ENCODE measurements around the gene RASGEF1B. TPM values are rescaled to one million over a fixed set of nuclear protein-coding genes. Genes with fewer than 3 reads are reported as not detected.
A peak's percentile ranks its signal among the peaks of the same experiment; 100 is the strongest.

RASGEF1B gene
- total and polyA plus RNA-seq, 9 of the 15 experiments (the other 6 are each of a cell fraction or from before 2014, with no cell fraction given), result 0.04 to 0.57 (median 0.22) TPM

- intact Hi-C loops (cut with micrococcal nuclease) (loop anchor here (5.0 kb wide), 2 partner anchors 449 to 799 kb away; no protein-coding TSS in a partner anchor), in situ Hi-C loops (cut with MboI) (loop anchor here (5.0 to 10.0 kb wide), 2 partner anchors 374 to 736 kb away; no protein-coding TSS in a partner anchor)
- H3K9ac ChIP-seq (ENCODE audit: insufficient read depth in 1 of 2, low read depth in 2 of 2, low read length in 2 of 2), result no peak overlapping the region
- TF ChIP-seq MEIS2 (IDR thresholded peaks at IDR 0.05; ENCODE audit: partially characterized antibody) (peak; percentile 20), GATAD2B (IDR thresholded peaks at IDR 0.05; ENCODE audit: borderline replicate concordance) (no peak), PKNOX1 (IDR thresholded peaks at IDR 0.05) (0 out of 2 replicates have a peak, but pooled peaks have one; percentile 8)
- no peaks in the 10 kb centered on the region for H3K9me1 ChIP-seq (ENCODE audit: control insufficient read depth, insufficient read depth, low read length)
- peaks cover 15% of the 10 kb centered on the region in 2 experiments for H3K27me3 ChIP-seq (ENCODE audit: control insufficient read depth in 2 of 2, insufficient read depth in 2 of 2, low read length in 2 of 2)
- no peaks in the 10 kb centered on the region for H4K20me1 ChIP-seq (replicated peaks; ENCODE audit: control insufficient read depth, insufficient read depth, low read length)
- H3K4me3 ChIP-seq, result no peak overlapping the region
- CTCF ChIA-PET (ENCODE audit: low intra/inter-chr PET ratio), result interaction anchor here (0.8 to 4.3 kb wide), 2 partner anchors 63 to 376 kb away, joined by 3 to 24 read pairs; no protein-coding TSS in a partner anchor
- WGBS (ENCODE audit: insufficient coverage, low coverage, missing lambda C conversion rate), result 0% methylated on average over 2 of the region's 2 CpGs
- BruUV-seq (replicated peaks), result no TSS peak
- no peaks in the 10 kb centered on the region for H3K79me2 ChIP-seq (ENCODE audit: control insufficient read depth, insufficient read depth, low read length)
- POLR2A ChIA-PET, result no interaction called here
- FAIRE-seq (no peak), DNase-seq (ENCODE audit: extremely low read depth in 1 of 4, low spot score in 3 of 4) (no peak), ATAC-seq (no peak)
- H3K9me3 ChIP-seq (replicated peaks; ENCODE audit: control insufficient read depth, insufficient read depth, low read depth, low read length), result no peaks in the 10 kb centered on the region
- H2AFZ ChIP-seq (ENCODE audit: low read depth, low read length), result no peak overlapping the region
- no peak overlapping the region for H3K4me2 ChIP-seq (ENCODE audit: insufficient read depth, low read length)
- H3K36me3 ChIP-seq (ENCODE audit: control insufficient read depth, insufficient read depth, low read length), result no peaks in the 10 kb centered on the region
- H3K27ac ChIP-seq (ENCODE audit: extremely low read depth, low read depth, low read length), result no peak overlapping the region
- H3K4me1 ChIP-seq (replicated peaks in 1 of 2; ENCODE audit: control insufficient read depth in 2 of 2, insufficient read depth in 2 of 2, low read length in 2 of 2), result peaks cover 19% of the 10 kb centered on the region in 2 experiments; a peak in 4 of 5 replicates
Observed at GRCh38 chr4:81468678-81469077, 3.0 kb downstream of the RASGEF1B start.

- ChIA-PET CTCF (ENCODE audit: low intra/inter-chr PET ratio) (interaction anchor here (0.8 to 4.3 kb wide), 4 partner anchors 62 to 734 kb away, joined by 3 to 24 read pairs (median 10); no protein-coding TSS in a partner anchor), POLR2A (interaction anchor here (0.7 kb wide), 2 partner anchors 21 to 35 kb away, joined by 3 read pairs; no protein-coding TSS in a partner anchor)
- no peak overlapping the region for H3K9ac ChIP-seq (ENCODE audit: insufficient read depth in 1 of 2, low read depth in 2 of 2, low read length in 2 of 2)
- ATAC-seq (no peak), DNase-seq (ENCODE audit: extremely low read depth in 1 of 4, low spot score in 3 of 4) (no peak), FAIRE-seq (no peak)
- intact Hi-C loops (cut with micrococcal nuclease) (loop anchor here (1.0 to 5.0 kb wide), 5 partner anchors 62 to 800 kb away; no protein-coding TSS in a partner anchor), in situ Hi-C loops (cut with MboI) (loop anchor here (5.0 to 10.0 kb wide), 2 partner anchors 375 to 737 kb away; no protein-coding TSS in a partner anchor)
- no peaks in the 10 kb centered on the region for H3K36me3 ChIP-seq (ENCODE audit: control insufficient read depth, insufficient read depth, low read length)
- no peak overlapping the region for H3K4me2 ChIP-seq (ENCODE audit: insufficient read depth, low read length)
- peaks cover 9 to 13% of the 10 kb centered on the region in 2 experiments for H3K27me3 ChIP-seq (ENCODE audit: control insufficient read depth in 2 of 2, insufficient read depth in 2 of 2, low read length in 2 of 2)
- H3K9me1 ChIP-seq (ENCODE audit: control insufficient read depth, insufficient read depth, low read length), result no peaks in the 10 kb centered on the region
- no peaks in the 10 kb centered on the region for H3K79me2 ChIP-seq (ENCODE audit: control insufficient read depth, insufficient read depth, low read length)
- TF ChIP-seq ZFP91 (CRISPR knock-in tag; IDR thresholded peaks at IDR 0.05) (no peak), NBN (IDR thresholded peaks at IDR 0.05; ENCODE audit: low read depth) (no peak)
- no peak overlapping the region for H3K27ac ChIP-seq (ENCODE audit: extremely low read depth, low read depth, low read length)
- no TSS peak for BruUV-seq (replicated peaks)
- H3K9me3 ChIP-seq (replicated peaks; ENCODE audit: control insufficient read depth, insufficient read depth, low read depth, low read length), result no peaks in the 10 kb centered on the region
- H3K4me1 ChIP-seq (replicated peaks in 1 of 2; ENCODE audit: control insufficient read depth in 2 of 2, insufficient read depth in 2 of 2, low read length in 2 of 2), result peaks cover 19% of the 10 kb centered on the region in 2 experiments; a peak in 4 of 5 replicates
- H2AFZ ChIP-seq (ENCODE audit: low read depth, low read length), result no peak overlapping the region
- no peak overlapping the region for H3K4me3 ChIP-seq
- no peaks in the 10 kb centered on the region for H4K20me1 ChIP-seq (replicated peaks; ENCODE audit: control insufficient read depth, insufficient read depth, low read length)
- WGBS (ENCODE audit: insufficient coverage, low coverage, missing lambda C conversion rate), result 0% methylated on average over 1 of the region's 1 CpG
Observed at GRCh38 chr4:81467672-81467964, 4.1 kb downstream of the RASGEF1B start.

Measured in K562 (cell line).